Measurements from ENCODE around the gene RANBP3L. TPM values are rescaled to one million over a fixed set of nuclear protein-coding genes. Genes with fewer than 3 reads are reported as not detected.

Gene RANBP3L
- total and polyA plus RNA-seq, 11 donors = 0.14 to 2.2 (median 0.38) TPM

- 90 to 98% (median 93%) methylated on average over 1 of the region's 1 CpG for WGBS, 4 donors
- ATAC-seq (no peak), DNase-seq (no peak)
- Histone ChIP-seq H3K9me3 (no peaks in the 10 kb centered on the region), H3K27ac (peak overlapping the region in 1 of 12 donors; percentile 27), H3K36me3 (peaks cover 0 to 17% (median 11%) of the 10 kb centered on the region in 9 donors), H3K4me3 (no peak overlapping the region), H3K27me3 (no peaks in the 10 kb centered on the region), H3K4me1 (peaks cover 0 to 19% (median under 1%) of the 10 kb centered on the region in 12 donors)
- TF ChIP-seq CTCF (IDR thresholded peaks at IDR 0.05) (no peak), POLR2A (IDR thresholded peaks at IDR 0.05) (no peak)
- intact Hi-C loops (cut with DNase I) = no loop called here
Measured at GRCh38 chr5:36230151-36230790, 71.4 kb downstream of the RANBP3L start.

- ATAC-seq = no peak
- TF ChIP-seq POLR2A (IDR thresholded peaks at IDR 0.05) (no peak), CTCF (IDR thresholded peaks at IDR 0.05) (no peak)
- H3K36me3 ChIP-seq = peaks cover 0 to 35% (median 20%) of the 10 kb centered on the region in 9 donors
- intact Hi-C loops (cut with DNase I) = no loop called here
- no peak overlapping the region for H3K4me3 ChIP-seq
- 94 to 97% (median 96%) methylated on average over 7 of the region's 7 CpGs for WGBS, 4 donors
- peak in 1 of 5 donors; percentile 19 for DNase-seq
- H3K4me1 ChIP-seq = peaks cover 0 to 11% (median 0%) of the 10 kb centered on the region in 12 donors
- no peaks in the 10 kb centered on the region for H3K9me3 ChIP-seq
- H3K27me3 ChIP-seq = no peaks in the 10 kb centered on the region
- H3K27ac ChIP-seq = peak overlapping the region in 1 of 12 donors; percentile 50
Measured at GRCh38 chr5:36228505-36228904, 73.2 kb downstream of the RANBP3L start.

- no peak for TF ChIP-seq POLR2A (IDR thresholded peaks at IDR 0.05)
- TF ChIP-seq CTCF (IDR thresholded peaks at IDR 0.05) = no peak
- peaks cover 0 to 11% (median 0%) of the 10 kb centered on the region in 12 donors for H3K4me1 ChIP-seq
- H3K9me3 ChIP-seq = no peaks in the 10 kb centered on the region
- ATAC-seq (no peak), DNase-seq (no peak)
- peaks cover 0 to 50% (median 25%) of the 10 kb centered on the region in 9 donors for H3K36me3 ChIP-seq
- no peaks in the 10 kb centered on the region for H3K27me3 ChIP-seq
- no peak overlapping the region for H3K4me3 ChIP-seq
- intact Hi-C loops (cut with DNase I) = no loop called here
- no peak overlapping the region for H3K27ac ChIP-seq
Measured at GRCh38 chr5:36227046-36227445, 74.7 kb downstream of the RANBP3L start.

- DNase-seq = no peak
- Histone ChIP-seq H3K4me1 (peaks cover 0 to under 1% (median 0%) of the 10 kb centered on the region in 12 donors), H3K27me3 (no peaks in the 10 kb centered on the region), H3K4me3 (no peak overlapping the region), H3K27ac (no peak overlapping the region), H3K36me3 (peaks cover 0 to 94% (median 59%) of the 10 kb centered on the region in 9 donors), H3K9me3 (no peaks in the 10 kb centered on the region)
- ATAC-seq = no peak
- TF ChIP-seq POLR2A (IDR thresholded peaks at IDR 0.05) (no peak), CTCF (IDR thresholded peaks at IDR 0.05) (no peak)
- intact Hi-C loops (cut with DNase I) = no loop called here
- WGBS, 4 donors = 91 to 97% (median 95%) methylated on average over 1 of the region's 1 CpG
Measured at GRCh38 chr5:36222620-36223019, 79.1 kb downstream of the RANBP3L start.
